GM12873 (cell line): Measurements from ENCODE around the gene ITGBL1.

Experiments
- TF ChIP-seq, protein P1 (sequence below): IDR thresholded peaks from 2 replicates; pipeline ENCODE4 v1.5.1; 2012; ENCODE audit warnings: low read depth, mild to moderate bottlenecking, moderate library complexity, low read length, control low read depth; ENCODE audit not compliant: insufficient read depth; ENCODE audit errors: missing control alignments

Gene ITGBL1

GRCh38 chr13:101584331-101584730 lies 131.9 kb downstream of the ITGBL1 start:
- TF ChIP-seq, protein P1, sequence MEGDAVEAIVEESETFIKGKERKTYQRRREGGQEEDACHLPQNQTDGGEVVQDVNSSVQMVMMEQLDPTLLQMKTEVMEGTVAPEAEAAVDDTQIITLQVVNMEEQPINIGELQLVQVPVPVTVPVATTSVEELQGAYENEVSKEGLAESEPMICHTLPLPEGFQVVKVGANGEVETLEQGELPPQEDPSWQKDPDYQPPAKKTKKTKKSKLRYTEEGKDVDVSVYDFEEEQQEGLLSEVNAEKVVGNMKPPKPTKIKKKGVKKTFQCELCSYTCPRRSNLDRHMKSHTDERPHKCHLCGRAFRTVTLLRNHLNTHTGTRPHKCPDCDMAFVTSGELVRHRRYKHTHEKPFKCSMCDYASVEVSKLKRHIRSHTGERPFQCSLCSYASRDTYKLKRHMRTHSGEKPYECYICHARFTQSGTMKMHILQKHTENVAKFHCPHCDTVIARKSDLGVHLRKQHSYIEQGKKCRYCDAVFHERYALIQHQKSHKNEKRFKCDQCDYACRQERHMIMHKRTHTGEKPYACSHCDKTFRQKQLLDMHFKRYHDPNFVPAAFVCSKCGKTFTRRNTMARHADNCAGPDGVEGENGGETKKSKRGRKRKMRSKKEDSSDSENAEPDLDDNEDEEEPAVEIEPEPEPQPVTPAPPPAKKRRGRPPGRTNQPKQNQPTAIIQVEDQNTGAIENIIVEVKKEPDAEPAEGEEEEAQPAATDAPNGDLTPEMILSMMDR, result no peak

DNA sequence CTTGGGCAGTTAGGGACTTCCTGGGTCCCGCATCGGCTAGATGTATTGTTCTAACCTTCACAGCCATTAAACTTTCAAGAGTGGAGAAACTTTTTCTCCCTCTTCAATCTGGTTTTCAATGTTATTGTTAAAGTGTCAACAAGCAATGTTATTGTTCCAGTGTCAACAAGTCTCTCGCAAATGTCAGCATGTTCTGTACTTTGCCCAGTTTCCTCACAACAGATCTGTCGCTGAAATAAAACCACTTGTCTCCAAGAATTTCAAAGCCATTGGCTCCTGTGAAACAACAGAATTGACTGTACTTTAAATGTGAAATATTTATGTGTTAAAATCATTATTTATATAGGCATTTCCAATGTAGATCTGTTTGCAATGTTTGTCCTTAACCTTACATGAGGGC lies 138.0 kb downstream of the ITGBL1 start:
- TF ChIP-seq, protein P1, result no peak

DNA sequence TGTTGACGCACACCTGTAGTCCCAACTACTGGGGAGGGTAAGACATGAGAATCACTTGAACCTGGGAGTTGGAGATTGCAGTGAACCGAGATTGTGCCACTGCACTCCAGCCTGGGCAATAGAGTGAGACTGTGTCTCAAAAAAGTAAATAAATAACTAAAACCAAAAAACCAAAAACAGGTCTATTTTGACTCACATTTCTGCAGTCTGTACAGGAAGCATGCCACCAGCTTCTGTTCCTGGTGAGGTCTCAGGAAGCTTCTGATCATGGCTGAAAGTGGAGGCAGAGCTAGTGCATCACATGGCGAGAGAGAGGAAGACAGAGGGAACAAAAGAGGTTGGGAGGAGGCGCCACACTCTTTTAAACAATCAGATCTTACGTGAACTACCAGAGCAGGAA lies 142.5 kb downstream of the ITGBL1 start:
- TF ChIP-seq, protein P1, result no peak

DNA sequence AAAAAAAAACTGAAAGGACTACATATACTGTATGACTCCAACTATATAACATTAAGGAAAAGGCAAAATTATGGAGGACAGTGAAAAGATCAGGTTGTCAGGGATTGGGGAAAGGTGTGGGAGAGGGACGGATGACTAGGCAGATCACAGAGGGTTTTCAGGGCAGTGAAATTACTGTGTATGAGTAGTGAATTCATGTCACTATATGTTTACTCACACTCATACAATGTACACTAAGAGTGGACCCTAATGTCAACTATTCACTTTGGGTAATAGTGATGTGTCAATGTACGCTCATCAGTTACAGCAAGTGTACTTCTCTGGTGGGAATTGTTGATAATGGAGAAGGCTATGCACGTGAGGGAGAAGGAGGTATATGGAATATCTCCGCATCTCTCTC lies 144.3 kb downstream of the ITGBL1 start:
- TF ChIP-seq, protein P1, result no peak

DNA sequence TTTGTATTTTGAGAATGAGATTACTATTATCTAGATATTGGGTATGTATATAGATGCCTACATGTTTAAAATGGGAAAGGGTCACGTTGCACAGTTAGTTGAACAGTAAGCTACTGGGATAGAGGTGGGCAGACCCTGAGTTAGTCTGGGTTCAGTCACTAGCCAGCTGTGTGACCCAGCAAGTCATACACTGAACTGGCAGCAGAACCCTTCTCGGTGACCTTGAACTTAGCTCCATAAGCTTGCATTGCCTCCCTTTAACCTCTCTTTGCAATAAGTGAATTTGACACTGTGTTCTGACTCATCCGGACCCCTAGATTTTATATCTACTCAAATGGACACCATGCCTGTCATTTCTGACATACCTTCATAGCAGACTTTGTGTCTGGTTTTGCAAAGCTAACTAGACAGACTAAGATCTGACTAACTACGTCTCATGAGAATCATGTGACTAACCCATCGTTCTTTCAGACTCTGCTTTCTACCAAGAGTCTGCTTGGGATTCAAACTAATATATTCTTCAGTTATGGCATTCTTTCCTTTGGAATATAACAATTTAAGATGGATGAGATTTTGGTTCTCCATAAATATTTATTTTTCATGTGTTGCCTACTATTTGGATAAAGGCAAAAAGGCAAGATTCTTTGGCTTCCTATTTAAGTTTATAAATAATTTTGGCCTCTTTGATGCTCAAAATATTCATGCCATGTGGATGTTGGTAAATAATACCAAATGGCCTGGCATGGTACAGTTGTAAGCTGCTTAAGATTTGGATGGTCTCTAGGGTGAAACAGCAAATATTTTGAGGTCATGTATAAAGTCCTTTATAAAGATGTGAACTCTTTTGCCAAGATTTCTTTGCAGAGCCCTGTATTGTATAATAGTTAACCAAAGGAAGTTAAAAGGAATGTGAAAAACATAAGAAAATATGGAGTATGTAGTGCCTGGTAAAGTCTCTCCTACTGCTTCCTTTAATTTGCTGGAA lies 159.3 kb downstream of the ITGBL1 start:
- TF ChIP-seq, protein P1, result no peak

DNA sequence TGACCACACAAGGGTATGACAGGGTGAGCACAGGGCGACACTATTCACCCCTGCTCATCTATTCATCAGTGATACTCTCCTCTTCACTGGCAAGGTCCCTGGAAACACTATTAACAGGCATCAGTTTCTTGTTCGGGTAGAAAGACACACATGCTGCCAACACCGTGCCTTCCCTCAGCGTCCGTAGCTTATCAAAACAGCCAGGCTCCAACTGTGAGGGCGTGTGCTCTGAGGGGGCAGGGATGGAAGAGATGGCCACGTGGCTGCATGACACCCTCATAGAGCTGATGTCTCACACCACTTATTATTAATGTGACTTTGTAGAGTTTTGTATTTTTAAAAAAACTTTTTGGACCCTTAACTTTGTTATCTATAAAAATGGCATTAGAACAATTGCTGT lies 160.3 kb downstream of the ITGBL1 start:
- TF ChIP-seq, protein P1, result no peak

- TF ChIP-seq, protein P1, result no peak
Observed at GRCh38 chr13:101614491-101614890, 162.0 kb downstream of the ITGBL1 start.
